ENCODE data around the gene ADH6.
"Not testable (repeated sequence)": the region's sequence is repeated elsewhere in the genome, so short reads cannot be mapped to it uniquely, and the experiment has no call there.

Gene ADH6

DNA sequence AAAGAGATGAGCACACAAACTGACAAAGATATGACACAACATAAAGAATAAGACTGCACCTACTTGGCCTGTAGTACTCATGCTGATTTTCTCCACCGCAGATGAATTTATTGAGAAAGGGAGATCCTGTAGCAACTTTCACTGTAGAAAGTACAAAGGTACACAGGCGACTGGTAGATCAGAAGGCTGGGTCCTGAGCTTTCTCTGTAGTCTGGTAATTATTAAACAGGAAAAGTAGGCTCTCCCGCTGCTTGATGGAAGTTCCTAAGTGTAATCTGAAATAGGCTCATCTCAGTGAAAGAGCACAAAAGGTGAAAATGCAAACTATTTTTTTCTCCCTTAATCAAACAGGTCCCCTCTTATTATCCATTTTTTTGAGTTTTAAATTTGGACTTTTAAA is at the start of gene ADH6:
Gene ADH6 (minus strand): TSS at position 175 of the 400 bp plus-strand sequence. CDS start 94 bp downstream, at position 81.
- no peak for DNase-seq (ENCODE audit: low read depth)
- H3K4me3 ChIP-seq (ENCODE audit: low read depth, low read length) = no peak within 1 kb of the TSS

DNA sequence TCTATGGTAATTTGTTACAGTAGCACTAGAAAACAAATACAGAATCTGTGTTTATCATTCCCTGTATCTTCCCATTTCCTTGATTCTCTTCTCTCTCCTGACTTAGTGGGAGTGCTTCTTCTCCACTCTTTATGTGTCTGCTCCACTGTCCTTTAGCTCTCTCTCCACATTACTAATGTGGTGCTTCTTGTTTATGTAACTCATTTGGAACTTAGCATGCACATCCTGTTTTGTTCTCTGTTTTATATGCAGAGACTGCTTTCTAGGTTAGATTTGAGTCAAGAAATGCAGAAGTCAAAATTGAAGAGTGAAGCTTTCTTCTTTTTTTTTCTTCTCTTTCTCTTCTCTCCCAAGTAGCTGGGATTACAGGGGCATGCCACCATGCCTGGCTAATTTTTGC is 45.9 kb upstream of the ADH6 start:
- no peak for DNase-seq (ENCODE audit: low read depth)
- H3K4me3 ChIP-seq (ENCODE audit: low read depth, low read length) = no peak overlapping the region

DNA sequence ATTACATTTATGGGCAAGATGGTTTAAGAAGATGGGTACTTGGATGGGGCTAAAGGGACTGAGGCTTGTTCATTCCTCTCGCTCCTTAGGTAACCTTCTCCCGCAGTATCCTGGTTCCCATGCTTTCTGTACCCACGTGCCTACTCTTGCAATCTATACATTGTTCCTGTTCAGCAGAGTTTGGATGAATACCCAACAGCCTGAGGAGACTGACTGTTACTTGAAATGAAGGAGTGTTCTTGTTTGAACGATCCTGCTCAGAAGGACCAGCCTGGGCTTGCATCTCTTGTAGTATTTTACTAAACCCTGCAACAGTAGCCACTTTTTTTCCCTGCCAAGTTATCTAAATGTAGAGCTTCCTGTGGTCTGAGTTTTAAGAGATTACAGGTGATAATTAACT is 33.7 kb upstream of the ADH6 start:
- no peak overlapping the region for H3K4me3 ChIP-seq (ENCODE audit: low read depth, low read length)
- no peak for DNase-seq (ENCODE audit: low read depth)

DNA sequence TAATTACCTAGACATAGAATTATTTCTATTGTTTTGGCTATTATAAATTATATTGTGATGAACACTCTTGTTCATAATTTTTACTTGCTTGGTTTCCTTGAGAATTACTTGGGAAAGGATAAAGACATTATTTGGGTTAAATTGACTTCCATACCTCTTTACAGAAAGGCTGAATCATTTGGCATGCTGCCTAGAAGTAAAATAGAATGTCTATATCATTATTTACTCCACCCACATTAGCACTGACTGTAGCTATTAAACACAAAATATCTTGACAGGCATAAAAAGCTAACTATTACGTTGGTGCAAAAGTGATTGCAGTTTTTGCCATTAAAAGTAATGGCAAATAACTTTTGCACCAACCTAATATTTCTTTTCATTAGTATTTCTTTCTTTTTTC is 29.7 kb upstream of the ADH6 start:
- DNase-seq (ENCODE audit: low read depth) = peak; percentile 6
- H3K4me3 ChIP-seq (ENCODE audit: low read depth, low read length) = no peak overlapping the region

DNA sequence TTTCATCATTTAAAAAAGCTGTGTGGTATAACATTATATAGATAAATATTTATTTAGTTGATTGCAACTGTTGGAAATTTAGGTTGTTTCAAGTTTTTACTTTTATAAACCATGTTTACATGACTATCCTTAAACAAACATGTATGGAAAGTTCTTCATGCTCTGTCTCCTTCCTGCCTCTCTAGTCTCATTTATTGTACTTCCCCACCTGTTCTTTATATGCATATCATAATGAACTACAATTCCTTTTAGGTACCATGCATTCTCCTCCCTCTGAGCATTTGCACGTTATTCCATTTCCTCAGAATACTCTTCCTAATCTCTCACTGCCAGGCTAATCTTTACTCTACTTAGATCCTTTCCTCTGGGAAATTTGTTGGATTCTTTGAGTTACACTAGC is 16.9 kb upstream of the ADH6 start:
- no peak for DNase-seq (ENCODE audit: low read depth)
- no peak overlapping the region for H3K4me3 ChIP-seq (ENCODE audit: low read depth, low read length)

DNA sequence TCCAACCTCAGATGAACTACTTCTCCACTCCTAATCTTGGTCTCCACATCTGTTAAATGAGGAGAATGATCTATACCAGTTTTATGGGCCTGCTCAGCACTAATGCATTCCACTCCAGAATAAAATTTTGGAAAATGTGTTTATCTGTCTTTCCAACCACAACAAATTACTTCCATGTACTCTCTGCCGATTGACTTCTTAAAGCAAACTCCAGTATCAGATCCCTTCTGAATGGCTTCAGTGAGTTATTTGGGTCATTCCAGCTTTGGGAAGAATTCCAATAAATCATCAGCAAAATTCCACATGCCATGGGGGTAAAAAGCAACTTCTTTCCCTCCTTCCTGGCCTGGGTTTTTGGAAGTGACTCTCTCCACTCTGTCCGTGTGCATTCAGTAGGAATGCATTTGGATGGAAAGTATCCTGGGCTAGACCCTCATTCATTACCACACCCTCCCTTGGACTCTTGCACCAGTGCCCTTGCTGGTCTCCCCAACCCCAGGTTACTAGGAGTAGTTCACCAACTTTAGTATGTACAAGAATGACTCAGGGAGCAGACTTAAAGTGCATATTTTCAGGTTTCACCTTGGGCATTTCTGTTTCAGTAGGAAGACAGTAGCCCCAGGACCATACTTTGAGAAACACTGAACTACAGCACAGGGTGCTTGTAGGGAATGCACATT is 15.4 kb upstream of the ADH6 start:
- DNase-seq (ENCODE audit: low read depth) = no peak
- H3K4me3 ChIP-seq (ENCODE audit: low read depth, low read length) = no peak overlapping the region

DNA sequence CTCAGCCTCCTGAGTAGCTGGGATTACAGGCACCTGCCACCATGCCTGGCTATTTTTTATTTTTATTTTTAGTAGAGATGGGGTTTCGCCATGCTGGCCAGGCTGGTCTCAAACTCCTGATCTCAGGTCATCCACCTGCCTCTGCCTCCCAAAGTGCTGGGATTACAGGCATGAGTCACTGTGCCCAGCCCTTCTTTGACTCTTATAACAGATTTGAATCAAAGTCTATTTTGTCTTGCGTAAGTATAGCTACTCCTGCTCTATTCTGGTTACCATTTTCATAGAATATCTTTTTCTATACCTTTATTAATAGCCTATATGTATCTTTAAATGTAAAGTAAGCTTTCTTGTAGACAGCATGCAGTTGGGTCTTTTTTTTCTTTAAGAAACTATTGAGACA is 14.4 kb upstream of the ADH6 start:
- DNase-seq (ENCODE audit: low read depth); H3K4me3 ChIP-seq (ENCODE audit: low read depth, low read length): not testable (repeated sequence)

DNA sequence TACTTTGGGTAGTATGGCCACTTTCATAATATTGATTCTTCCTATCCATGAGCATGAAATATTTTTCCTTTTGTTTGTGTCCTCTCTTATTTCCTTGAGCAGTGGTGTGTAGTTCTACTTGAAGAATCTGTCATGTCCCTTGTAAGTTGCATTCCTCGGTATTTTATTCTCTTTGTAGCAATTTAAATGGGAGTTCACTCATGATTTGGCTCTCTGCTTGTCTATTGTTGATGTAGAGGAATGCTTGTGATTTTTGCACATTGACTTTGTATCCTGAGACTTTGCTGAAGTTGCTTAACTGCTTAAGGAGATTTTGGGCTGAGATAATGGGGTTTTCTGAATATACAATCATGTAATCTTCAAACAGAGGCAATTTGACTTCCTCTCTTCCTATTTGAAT is 9.7 kb upstream of the ADH6 start:
- H3K4me3 ChIP-seq (ENCODE audit: low read depth, low read length); DNase-seq (ENCODE audit: low read depth): not testable (repeated sequence)

DNA sequence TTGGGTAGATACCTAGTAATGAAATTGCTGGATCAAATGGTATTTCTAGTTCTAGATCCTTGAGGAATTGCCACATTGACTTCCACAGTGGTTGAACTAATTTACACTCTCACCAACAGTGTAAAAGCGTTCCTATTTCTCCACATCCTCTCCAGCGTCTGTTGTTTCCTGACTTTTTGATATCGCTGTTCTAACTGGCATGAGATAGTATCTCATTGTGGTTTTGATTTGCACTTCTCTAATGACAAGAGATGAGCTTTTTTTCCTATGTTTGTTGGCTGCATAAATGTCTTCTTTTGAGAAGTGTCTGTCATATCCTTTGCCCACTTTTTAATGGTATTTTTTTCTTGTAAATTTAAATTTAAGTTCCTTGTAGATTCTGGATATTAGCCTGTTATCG is 8.6 kb upstream of the ADH6 start:
- not testable (repeated sequence) for H3K4me3 ChIP-seq (ENCODE audit: low read depth, low read length); DNase-seq (ENCODE audit: low read depth)

DNA sequence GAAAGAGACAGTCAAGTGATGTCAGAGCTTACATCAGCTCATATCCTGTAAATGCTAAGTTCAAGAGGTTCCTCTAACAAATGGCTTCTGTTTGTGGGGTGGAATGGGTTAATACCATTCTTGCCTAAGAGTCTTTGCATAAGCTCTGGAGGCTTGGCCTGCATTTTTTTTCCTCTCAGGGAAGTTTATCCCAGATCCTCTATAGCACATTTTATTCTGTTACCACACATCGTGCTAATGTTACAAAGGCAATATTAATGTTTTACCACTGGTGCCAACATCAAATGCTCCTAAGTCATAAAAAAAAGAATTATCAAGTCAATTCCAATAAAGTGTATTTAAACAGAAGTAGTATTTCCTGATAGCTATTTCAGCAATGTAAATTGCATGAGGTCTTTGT is 2.9 kb upstream of the ADH6 start:
- peak; percentile 14 for DNase-seq (ENCODE audit: low read depth)
- no peak overlapping the region for H3K4me3 ChIP-seq (ENCODE audit: low read depth, low read length)

DNA sequence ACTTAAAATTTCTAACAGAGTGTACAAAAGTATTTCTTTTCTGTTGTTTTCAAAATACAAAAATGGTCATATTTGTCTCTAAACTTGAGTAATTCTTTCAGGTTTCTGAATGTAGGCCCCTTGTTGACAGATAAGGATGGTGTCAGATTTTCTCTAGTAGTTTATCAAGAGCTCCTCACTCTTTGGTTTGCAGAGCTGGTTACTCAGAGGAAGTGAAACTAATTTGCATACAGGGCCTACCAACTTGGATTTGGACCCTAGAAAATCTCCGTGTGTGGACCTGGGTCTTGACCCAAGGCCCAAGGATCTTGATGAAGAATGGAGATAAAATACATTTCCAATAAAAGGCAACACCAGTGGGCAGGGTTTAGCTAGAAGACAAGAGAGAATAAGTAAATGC is 433 bp upstream of the ADH6 start:
- DNase-seq (ENCODE audit: low read depth) = no peak
- H3K4me3 ChIP-seq (ENCODE audit: low read depth, low read length) = no peak overlapping the region

DNA sequence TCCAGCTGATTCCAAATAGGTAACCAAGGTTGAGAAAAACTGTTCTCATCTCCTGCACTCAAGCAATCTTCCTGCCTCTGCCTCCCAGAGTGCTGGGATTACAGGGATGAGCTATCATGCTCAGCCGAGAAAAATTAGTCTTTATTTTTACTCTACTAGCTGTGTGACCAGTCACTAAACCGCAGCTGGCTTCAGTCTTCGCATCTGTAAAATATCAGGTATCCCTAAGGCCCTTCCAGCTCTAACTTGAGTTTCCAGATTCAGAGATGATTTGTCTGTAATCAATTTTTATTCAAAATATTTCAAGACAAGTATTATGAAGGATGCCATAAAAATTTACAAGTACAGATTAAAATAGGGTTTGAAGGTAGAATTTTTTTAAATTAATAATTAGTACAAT is 3.5 kb downstream of the ADH6 start:
- DNase-seq (ENCODE audit: low read depth) = no peak
- H3K4me3 ChIP-seq (ENCODE audit: low read depth, low read length) = no peak overlapping the region

DNA sequence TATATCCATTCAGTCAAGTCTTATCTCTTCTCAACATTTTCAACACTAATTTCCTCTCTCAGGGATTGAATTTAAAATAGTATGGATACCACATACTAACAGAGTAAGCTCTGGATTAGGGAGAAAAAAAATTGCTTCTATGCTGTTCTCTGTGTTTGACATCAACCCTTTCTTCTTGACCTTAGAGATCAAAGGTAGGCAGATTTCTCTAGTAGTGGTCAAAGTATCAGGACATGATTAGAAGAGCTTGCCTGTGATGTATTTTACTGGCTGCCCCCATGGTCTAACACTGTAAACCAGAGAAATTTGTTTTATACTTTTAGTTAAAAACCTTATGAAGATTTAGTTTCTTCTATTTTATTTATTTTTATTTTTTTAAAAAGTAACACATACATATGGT is 8.3 kb downstream of the ADH6 start:
- DNase-seq (ENCODE audit: low read depth) = no peak
- no peak overlapping the region for H3K4me3 ChIP-seq (ENCODE audit: low read depth, low read length)

DNA sequence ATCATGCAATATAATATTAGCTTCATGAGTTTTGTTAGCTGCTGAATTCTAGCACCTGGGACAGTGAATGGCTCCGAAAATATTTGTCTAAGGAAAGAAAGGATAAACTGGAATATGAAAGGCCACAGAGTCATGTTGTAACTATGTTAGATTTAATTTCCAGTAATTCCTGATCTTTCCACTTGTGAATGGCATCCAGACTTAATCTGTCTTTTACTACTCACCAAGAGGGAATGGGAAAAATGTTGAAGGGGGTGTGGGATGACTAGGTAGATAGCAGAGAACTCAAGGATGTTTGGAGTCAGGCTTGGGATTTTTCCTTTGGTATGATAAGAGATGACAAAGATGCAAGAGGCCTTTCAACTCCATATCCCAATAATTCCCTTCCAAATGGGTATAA is 9.4 kb downstream of the ADH6 start:
- no peak for DNase-seq (ENCODE audit: low read depth)

DNA sequence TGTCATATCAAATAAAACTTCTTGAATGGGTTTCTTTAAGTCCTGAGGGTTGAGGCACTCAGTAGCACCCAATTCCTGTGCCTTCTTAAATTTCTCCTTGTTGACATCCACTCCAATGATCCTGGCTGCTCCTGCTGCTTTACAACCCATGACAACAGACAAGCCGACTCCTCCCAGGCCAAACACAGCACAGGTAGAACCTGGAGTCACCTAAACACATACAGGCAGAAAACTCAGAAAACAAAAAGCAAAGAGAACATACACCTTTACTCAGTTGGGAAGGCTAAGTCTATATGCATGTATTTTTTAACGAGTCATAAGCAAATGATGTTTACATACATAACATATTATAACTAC is 10.3 kb downstream of the ADH6 start:
- H3K4me3 ChIP-seq (ENCODE audit: low read depth, low read length) = no peak overlapping the region
- DNase-seq (ENCODE audit: low read depth) = no peak

More for the DNA sequence above, 9.4 kb downstream of the ADH6 start:
- no peak overlapping the region for H3K4me3 ChIP-seq (ENCODE audit: low read depth, low read length)

DNA sequence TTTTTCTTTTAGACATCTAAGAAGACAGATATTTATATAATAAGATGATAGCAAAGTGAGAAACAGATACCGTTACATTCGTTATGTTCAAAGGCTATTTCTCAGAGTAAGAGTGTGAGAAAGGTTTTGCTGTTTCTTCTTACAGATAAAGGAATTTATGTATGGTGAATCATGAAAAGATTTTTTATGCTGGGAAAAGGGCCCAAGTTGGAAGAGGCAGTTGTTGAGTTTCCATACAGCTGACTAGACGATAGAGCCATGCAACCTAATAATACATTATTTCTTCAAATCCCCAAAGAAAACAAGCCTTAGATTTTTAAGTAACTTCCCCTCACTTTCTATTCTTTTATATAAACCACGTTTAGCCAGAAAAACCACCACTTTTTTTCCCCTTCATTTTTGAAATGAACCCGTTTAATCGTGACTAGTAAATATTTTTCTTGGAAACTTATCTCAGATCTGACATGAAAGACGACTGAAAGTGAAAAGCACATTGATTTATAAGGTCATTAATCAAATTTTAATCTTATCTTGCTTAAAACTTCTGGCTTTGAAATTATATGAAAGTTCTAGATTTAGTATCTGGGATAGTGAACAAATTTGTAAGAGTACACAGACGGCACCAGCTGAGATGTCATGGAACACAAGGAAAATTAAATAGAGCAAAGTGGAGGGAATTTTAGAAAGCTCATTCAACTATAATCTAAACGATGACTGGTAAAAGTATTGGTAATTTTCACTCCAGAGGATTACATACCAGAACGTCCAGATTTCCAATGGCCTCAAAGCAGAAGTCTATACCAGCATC is 10.9 kb downstream of the ADH6 start:
- no peak overlapping the region for H3K4me3 ChIP-seq (ENCODE audit: low read depth, low read length)
- DNase-seq (ENCODE audit: low read depth) = no peak

DNA sequence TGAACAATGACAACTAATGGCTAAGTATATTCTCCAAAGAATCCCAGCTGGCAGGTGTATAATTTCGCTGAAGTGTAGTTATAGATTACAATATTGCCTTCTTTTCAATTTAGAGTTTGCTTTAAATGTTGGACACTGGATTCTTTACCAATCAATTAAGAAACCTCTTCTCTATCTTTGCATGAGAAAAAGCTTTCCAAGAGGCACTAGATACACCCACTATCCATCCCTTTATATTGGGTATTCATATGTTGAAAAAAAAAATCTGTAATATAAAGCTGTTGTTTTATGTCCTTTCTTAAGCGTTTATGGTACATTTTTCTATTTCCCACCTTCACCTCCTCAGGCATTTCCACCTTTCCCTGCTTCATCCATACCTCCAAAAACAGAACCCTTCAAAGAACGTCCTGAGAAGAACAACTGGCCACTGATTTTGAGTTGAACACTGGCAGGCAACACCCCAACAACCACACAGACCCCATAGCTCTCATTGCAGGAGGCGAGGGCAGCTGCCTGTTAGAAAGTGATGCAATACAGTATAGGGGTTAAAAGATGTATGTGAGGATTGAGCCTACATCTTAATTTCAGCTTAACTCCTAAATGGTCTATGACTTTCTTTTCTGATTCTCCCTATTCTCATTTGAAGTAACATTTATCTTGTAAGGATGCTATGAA is 11.8 kb downstream of the ADH6 start:
- no peak overlapping the region for H3K4me3 ChIP-seq (ENCODE audit: low read depth, low read length)
- DNase-seq (ENCODE audit: low read depth) = no peak

DNA sequence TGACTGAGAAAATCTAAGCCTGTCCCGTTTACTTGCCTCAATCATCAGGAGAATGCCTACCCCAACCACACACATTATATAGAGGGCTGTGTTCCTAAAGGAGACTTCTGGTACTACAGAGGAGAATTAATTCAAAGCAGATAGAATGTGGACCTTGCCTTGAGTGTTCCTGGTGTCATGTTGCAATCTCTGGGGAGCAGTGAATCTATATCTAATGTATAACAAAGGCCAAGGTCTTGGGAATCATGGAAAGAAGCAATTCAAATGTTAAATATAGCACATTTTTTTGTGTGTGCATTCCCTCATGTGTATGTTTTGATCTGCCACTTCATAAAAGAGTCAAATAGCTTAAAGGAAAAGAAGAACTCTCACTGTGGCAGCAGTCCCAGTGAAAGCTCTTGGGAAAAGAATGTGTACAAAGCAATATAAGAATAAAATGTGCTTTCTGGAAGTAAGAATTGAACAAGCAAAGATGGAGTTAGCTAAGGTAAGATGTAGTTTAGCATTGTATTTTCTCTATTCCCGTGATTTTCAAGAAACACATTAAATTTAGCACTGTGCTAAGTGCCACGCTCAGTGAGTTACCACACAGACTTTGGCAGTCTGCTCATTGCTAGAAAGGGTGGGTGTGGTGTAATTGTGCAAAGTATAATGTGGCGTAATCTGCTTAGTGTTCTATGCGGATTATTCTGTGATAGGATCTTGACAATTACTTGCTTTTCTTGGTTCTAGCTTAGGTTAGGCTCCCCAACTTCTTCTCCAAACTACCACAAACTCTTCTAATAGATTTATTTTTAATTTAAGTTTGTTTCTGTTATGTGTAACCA is 13.7 kb downstream of the ADH6 start:
- H3K4me3 ChIP-seq (ENCODE audit: low read depth, low read length) = no peak overlapping the region
- DNase-seq (ENCODE audit: low read depth) = peak; percentile 90

DNA sequence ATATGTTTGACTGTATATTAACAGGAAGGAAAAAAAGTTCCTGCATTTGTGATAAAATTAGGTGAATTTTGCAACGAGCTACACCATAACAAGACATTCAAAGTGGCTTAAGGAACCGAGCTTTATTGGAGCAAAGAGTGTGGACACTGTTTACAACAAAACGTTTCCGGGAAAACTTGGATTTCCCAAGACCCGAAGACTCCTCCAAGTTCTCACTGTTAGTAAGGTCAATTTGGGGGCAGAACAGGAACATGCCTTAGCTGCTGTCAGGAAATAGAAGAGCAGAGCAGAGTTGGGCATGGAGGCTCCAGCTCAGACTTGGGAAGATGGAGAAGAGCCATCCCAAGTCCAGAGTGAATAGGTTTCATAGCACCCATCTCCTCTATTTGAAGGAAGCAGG is 16.5 kb downstream of the ADH6 start:
- DNase-seq (ENCODE audit: low read depth) = peak; percentile 77

DNA sequence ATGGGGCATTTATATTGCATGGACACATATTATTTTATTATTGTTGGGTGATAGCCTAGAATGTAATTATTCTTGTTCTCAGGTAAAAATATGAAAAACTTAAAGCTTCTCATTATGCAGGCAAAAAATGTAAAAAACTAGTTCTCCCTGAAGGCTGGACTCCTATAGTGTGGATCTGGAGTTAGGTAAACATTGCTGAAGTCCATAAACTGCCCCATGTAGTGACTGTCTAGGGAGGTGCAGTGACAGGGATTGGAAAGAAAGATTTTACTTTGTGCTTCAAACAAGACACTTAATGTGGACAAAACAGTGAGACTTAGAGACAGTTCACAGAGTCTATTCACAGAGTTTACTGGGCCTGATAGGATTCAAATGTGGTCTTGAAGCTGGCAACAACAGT is 17.0 kb downstream of the ADH6 start:
- no peak for DNase-seq (ENCODE audit: low read depth)
- no peak overlapping the region for H3K4me3 ChIP-seq (ENCODE audit: low read depth, low read length)

More for the DNA sequence above, 16.5 kb downstream of the ADH6 start:
- H3K4me3 ChIP-seq (ENCODE audit: low read depth, low read length) = no peak overlapping the region
